K562 (cell line): ENCODE data around the gene NOD2. TPM values are rescaled to one million over a fixed set of nuclear protein-coding genes. Genes with fewer than 3 reads are reported as not detected.
A peak's percentile ranks its signal among the peaks of the same experiment; 100 is the strongest.

Experiments
- ASH1L ChIP-seq: fragments of 450-650 bp; IDR thresholded peaks from 2 replicates; pipeline ENCODE4 v1.6.1; 2018; ENCODE audit warnings: borderline replicate concordance, mild to moderate bottlenecking, low read depth; ENCODE audit not compliant: partially characterized antibody
- HCFC1 ChIP-seq: IDR thresholded peaks from 2 replicates; pipeline ENCODE4 v1.6.1; 2012; ENCODE audit warnings: low read depth, low read length, improper control_type of control experiment
- KDM4B ChIP-seq, 2 experiments: fragments of 450-650 bp in 1 of 2; sonication (generic) in 1 of 2; IDR thresholded peaks; 2 replicates each; pipeline ENCODE4 v1.6.1; 2016 to 2017; ENCODE audit warnings: borderline replicate concordance in 2 of 2, antibody characterized with exemption in 1 of 2, low read depth in 1 of 2, mild to moderate bottlenecking in 1 of 2
- MAZ ChIP-seq, 2 experiments: fragments of 450-650 bp in 1 of 2; sonication (generic) in 1 of 2; formaldehyde crosslinking; IDR thresholded peaks in 1 of 2; conservative IDR thresholded peaks in 1 of 2; 2 replicates each; pipeline versions ENCODE4 v1.4.0 to v1.5.0; 2020; ENCODE audit warnings: mild to moderate bottlenecking in 1 of 2, missing genetic modification reagents in 1 of 2
- MBD2 ChIP-seq: sonication (generic); IDR thresholded peaks from 2 replicates; pipeline ENCODE4 v1.6.1; 2016; ENCODE audit warnings: low read depth, borderline replicate concordance
- MEIS2 ChIP-seq: fragments of 450-650 bp; IDR thresholded peaks from 2 replicates; pipeline ENCODE4 v1.6.1; 2014; ENCODE audit warnings: mild to moderate bottlenecking; ENCODE audit not compliant: partially characterized antibody
- NFRKB ChIP-seq: fragments of 450-650 bp; IDR thresholded peaks from 2 replicates; pipeline ENCODE4 v1.6.1; 2016; ENCODE audit warnings: low read depth
- NONO ChIP-seq, 2 experiments: fragments of 200-400 bp in 1 of 2; fragments of 450-650 bp in 1 of 2; formaldehyde crosslinking in 1 of 2; IDR thresholded peaks; 2 replicates each; pipeline ENCODE4 v1.6.1; 2017; ENCODE audit warnings: low read depth in 2 of 2, mild to moderate bottlenecking in 2 of 2, moderate library complexity in 2 of 2, low read length in 1 of 2
- RBM25 ChIP-seq: fragments of 200-400 bp; formaldehyde crosslinking; IDR thresholded peaks from 2 replicates; pipeline ENCODE4 v1.6.1; 2018; ENCODE audit warnings: low read length, low read depth, moderate library complexity; ENCODE audit not compliant: severe bottlenecking
- SRF ChIP-seq, 2 experiments: fragments of 250-450, 450-650 bp in 1 of 2; sonication (Bioruptor Pico) in 1 of 2; sonication (generic) in 1 of 2; formaldehyde crosslinking; IDR thresholded peaks; 2 replicates each; pipeline versions ENCODE4 v1.5.0 to v1.5.1; 2020 to 2022; ENCODE audit warnings: mild to moderate bottlenecking in 1 of 2, missing genetic modification reagents in 1 of 2
- TOE1 ChIP-seq, 2 experiments: fragments of 450-650 bp in 1 of 2; sonication (generic) in 1 of 2; formaldehyde crosslinking in 1 of 2; IDR thresholded peaks; 2 replicates each; pipeline versions ENCODE4 v1.7.1 to v1.8.0; 2016 to 2022; ENCODE audit warnings: borderline replicate concordance in 2 of 2, mild to moderate bottlenecking in 2 of 2, antibody characterized with exemption in 1 of 2, inconsistent platforms in 1 of 2, low read depth in 1 of 2, missing genetic modification reagents in 1 of 2, moderate library complexity in 1 of 2
- YY1 ChIP-seq, 3 experiments: IDR thresholded peaks; 2 replicates each; pipeline ENCODE4 v1.6.1; 2011; ENCODE audit warnings: low read length in 2 of 3, mild to moderate bottlenecking in 2 of 3, moderate library complexity in 2 of 3, borderline replicate concordance in 1 of 3, control low read depth in 1 of 3, low read depth in 1 of 3; ENCODE audit not compliant: insufficient read depth in 3 of 3, insufficient replicate concordance in 2 of 3, control insufficient read depth in 1 of 3, insufficient read length in 1 of 3; ENCODE audit errors: extremely low read depth in 1 of 3
- ZNF165 ChIP-seq: fragments of 250-450 bp; sonication (Bioruptor Pico); IDR thresholded peaks from 2 replicates; pipeline ENCODE4 v1.4.0; 2020; ENCODE audit warnings: borderline replicate concordance
- polyA plus RNA-seq, 8 experiments: library from polyadenylated mRNA; depleted of rRNA in 4 of 8; stranded (reverse) in 5 of 8; unstranded in 3 of 8; fragments of >200 nt; fragmentation: Nextera tagmentation in 2 of 8; fragmentation: Illumina TruSeq in 1 of 8; extraction: Ambion mirVana in 2 of 8; extraction: Trizol in 1 of 8; gene quantifications; 2 replicates each; pipeline versions ENCODE4 v1.2.1 to v1.2.3, GENCODE V29; 2011 to 2014; ENCODE audit warnings: inconsistent platforms in 1 of 8, missing spikeins in 1 of 8
- total RNA-seq, 7 experiments: library from RNA; depleted of rRNA in 6 of 7; stranded (reverse); fragments of >200 nt in 6 of 7; fragmentation: Illumina TruSeq in 2 of 7; extraction: Trizol in 2 of 7; gene quantifications; 2 replicates each; pipeline versions ENCODE4 v1.2.1 to v1.2.3, GENCODE V29; 2011 to 2021; ENCODE audit warnings: low replicate concordance in 1 of 7
- TF ChIP-seq, protein P1 (sequence below), 3 experiments: IDR thresholded peaks in 2 of 3; conservative IDR thresholded peaks in 1 of 3; 2 replicates each; pipeline ENCODE4 v1.5.1; 2011 to 2012; ENCODE audit warnings: low read length in 3 of 3, mild to moderate bottlenecking in 3 of 3, control low read depth in 2 of 3, improper control_type of control experiment in 1 of 3, inconsistent platforms in 1 of 3, low read depth in 1 of 3, mixed read lengths in 1 of 3, moderate library complexity in 1 of 3; ENCODE audit not compliant: insufficient read depth in 2 of 3
- TF ChIP-seq, protein P2 (sequence below): IDR thresholded peaks from 2 replicates; pipeline ENCODE4 v1.6.1; 2011; ENCODE audit warnings: borderline replicate concordance, low read depth, mild to moderate bottlenecking, moderate library complexity, low read length; ENCODE audit not compliant: insufficient read depth, poor library complexity, severe bottlenecking
- TF ChIP-seq, protein P3 (sequence below): fragments of 450-650 bp; IDR thresholded peaks from 2 replicates; pipeline ENCODE4 v1.6.1; 2016; ENCODE audit warnings: borderline replicate concordance

The NOD2 gene
- total and polyA plus RNA-seq, 9 of the 15 experiments (the other 6 are each of a cell fraction or from before 2014, with no cell fraction given): 0.04 TPM; not detected in 8

GRCh38 chr16:50741781-50742575 is 48.6 kb downstream of the NOD2 start, which contains the start of gene CYLD (continued):
- TF ChIP-seq, protein P1, sequence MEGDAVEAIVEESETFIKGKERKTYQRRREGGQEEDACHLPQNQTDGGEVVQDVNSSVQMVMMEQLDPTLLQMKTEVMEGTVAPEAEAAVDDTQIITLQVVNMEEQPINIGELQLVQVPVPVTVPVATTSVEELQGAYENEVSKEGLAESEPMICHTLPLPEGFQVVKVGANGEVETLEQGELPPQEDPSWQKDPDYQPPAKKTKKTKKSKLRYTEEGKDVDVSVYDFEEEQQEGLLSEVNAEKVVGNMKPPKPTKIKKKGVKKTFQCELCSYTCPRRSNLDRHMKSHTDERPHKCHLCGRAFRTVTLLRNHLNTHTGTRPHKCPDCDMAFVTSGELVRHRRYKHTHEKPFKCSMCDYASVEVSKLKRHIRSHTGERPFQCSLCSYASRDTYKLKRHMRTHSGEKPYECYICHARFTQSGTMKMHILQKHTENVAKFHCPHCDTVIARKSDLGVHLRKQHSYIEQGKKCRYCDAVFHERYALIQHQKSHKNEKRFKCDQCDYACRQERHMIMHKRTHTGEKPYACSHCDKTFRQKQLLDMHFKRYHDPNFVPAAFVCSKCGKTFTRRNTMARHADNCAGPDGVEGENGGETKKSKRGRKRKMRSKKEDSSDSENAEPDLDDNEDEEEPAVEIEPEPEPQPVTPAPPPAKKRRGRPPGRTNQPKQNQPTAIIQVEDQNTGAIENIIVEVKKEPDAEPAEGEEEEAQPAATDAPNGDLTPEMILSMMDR (IDR thresholded peaks at IDR 0.05 in 2 of 3, conservative IDR thresholded peaks at IDR 0.05 in 1 of 3; ENCODE audit: insufficient read depth in 2 of 3, low read depth in 1 of 3, low read length in 3 of 3): peak in 1 of 3 experiments; percentile 11; a peak in 1 of 6 replicates
- TF ChIP-seq, protein P2, sequence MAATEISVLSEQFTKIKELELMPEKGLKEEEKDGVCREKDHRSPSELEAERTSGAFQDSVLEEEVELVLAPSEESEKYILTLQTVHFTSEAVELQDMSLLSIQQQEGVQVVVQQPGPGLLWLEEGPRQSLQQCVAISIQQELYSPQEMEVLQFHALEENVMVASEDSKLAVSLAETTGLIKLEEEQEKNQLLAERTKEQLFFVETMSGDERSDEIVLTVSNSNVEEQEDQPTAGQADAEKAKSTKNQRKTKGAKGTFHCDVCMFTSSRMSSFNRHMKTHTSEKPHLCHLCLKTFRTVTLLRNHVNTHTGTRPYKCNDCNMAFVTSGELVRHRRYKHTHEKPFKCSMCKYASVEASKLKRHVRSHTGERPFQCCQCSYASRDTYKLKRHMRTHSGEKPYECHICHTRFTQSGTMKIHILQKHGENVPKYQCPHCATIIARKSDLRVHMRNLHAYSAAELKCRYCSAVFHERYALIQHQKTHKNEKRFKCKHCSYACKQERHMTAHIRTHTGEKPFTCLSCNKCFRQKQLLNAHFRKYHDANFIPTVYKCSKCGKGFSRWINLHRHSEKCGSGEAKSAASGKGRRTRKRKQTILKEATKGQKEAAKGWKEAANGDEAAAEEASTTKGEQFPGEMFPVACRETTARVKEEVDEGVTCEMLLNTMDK: no peak
- TF ChIP-seq YY1 (IDR thresholded peaks at IDR 0.05; ENCODE audit: borderline replicate concordance in 1 of 3, control insufficient read depth in 1 of 3, extremely low read depth in 1 of 3, insufficient read depth in 3 of 3, insufficient read length in 1 of 3, insufficient replicate concordance in 2 of 3, low read depth in 1 of 3, low read length in 2 of 3): peak; percentile 62 to 99 (median 96)
- 0 out of 4 replicates have a peak, but pooled peaks of 1 of the 2 experiments have one; percentile 17 for TF ChIP-seq NONO (IDR thresholded peaks at IDR 0.05; ENCODE audit: low read depth in 2 of 2, low read length in 1 of 2)
- peak; percentile 67 for TF ChIP-seq MEIS2
- peak in 1 of 2 experiments; percentile 52; a peak in 1 of 4 replicates for TF ChIP-seq SRF (CRISPR knock-in tag; IDR thresholded peaks at IDR 0.05)
- TF ChIP-seq, protein P3, sequence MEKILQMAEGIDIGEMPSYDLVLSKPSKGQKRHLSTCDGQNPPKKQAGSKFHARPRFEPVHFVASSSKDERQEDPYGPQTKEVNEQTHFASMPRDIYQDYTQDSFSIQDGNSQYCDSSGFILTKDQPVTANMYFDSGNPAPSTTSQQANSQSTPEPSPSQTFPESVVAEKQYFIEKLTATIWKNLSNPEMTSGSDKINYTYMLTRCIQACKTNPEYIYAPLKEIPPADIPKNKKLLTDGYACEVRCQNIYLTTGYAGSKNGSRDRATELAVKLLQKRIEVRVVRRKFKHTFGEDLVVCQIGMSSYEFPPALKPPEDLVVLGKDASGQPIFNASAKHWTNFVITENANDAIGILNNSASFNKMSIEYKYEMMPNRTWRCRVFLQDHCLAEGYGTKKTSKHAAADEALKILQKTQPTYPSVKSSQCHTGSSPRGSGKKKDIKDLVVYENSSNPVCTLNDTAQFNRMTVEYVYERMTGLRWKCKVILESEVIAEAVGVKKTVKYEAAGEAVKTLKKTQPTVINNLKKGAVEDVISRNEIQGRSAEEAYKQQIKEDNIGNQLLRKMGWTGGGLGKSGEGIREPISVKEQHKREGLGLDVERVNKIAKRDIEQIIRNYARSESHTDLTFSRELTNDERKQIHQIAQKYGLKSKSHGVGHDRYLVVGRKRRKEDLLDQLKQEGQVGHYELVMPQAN: no peak
- TF ChIP-seq RBM25: peak; percentile 97
- no peak for TF ChIP-seq NFRKB
- 0 out of 2 replicates have a peak, but pooled peaks have one; percentile 26 for TF ChIP-seq TOE1 (IDR thresholded peaks at IDR 0.05; ENCODE audit: borderline replicate concordance)
- TF ChIP-seq TOE1 (CRISPR knock-in tag; IDR thresholded peaks at IDR 0.05; ENCODE audit: borderline replicate concordance, low read depth): no peak
- peak; percentile 98 for TF ChIP-seq MBD2
- peak; percentile 98 to 99 for TF ChIP-seq MAZ (CRISPR knock-in tag; conservative IDR thresholded peaks at IDR 0.05 in 1 of 2, IDR thresholded peaks at IDR 0.05 in 1 of 2)
- TF ChIP-seq ZNF165: no peak
- peak in 1 of 2 experiments; percentile 78; a peak in 1 of 4 replicates for TF ChIP-seq KDM4B (IDR thresholded peaks at IDR 0.05; ENCODE audit: borderline replicate concordance in 2 of 2, low read depth in 1 of 2)
- TF ChIP-seq ASH1L: peak; percentile 95
- peak; percentile 86 for TF ChIP-seq HCFC1
